Measurements from ENCODE around the gene RGL2. TPM values are rescaled to one million over a fixed set of nuclear protein-coding genes. Genes with fewer than 3 reads are reported as not detected.

The RGL2 gene
- polyA plus RNA-seq, 1 donor from 2014 or later: 120 TPM

GRCh38 chr6:33344701-33345697 lies 46.3 kb upstream of the RGL2 start:
- no peaks in the 10 kb centered on the region for H3F3A ChIP-seq (ENCODE audit: insufficient read depth, low read length, poor library complexity, severe bottlenecking)
- no peaks in the 10 kb centered on the region for H3K27me3 ChIP-seq (ENCODE audit: insufficient read depth, low read depth, low read length)
- no peak overlapping the region for H3K4me2 ChIP-seq (ENCODE audit: low read length)
- H3K9me3 ChIP-seq (ENCODE audit: low read length): no peaks in the 10 kb centered on the region
- H4K20me1 ChIP-seq (ENCODE audit: insufficient read depth): no peaks in the 10 kb centered on the region
- H3K27ac ChIP-seq (ENCODE audit: low read length): no peak overlapping the region
- H3K79me2 ChIP-seq (replicated peaks; ENCODE audit: insufficient read depth, low read length): no peaks in the 10 kb centered on the region
- H3K9me2 ChIP-seq (ENCODE audit: insufficient read depth, low read length): no peaks in the 10 kb centered on the region
- no peaks in the 10 kb centered on the region for H3K36me3 ChIP-seq (ENCODE audit: insufficient read depth, low read length)
- H3K4me3 ChIP-seq (ENCODE audit: low read length): no peak overlapping the region
- H2AFZ ChIP-seq (ENCODE audit: low read depth, low read length): no peak overlapping the region
- TF ChIP-seq REST (IDR thresholded peaks at IDR 0.05; ENCODE audit: borderline replicate concordance): no peak
- TF ChIP-seq RAD21 (conservative IDR thresholded peaks at IDR 0.05): peak; percentile 60
- peak; percentile 73 for TF ChIP-seq SMC3 (conservative IDR thresholded peaks at IDR 0.05; ENCODE audit: poor library complexity)
- TF ChIP-seq TAF1 (IDR thresholded peaks at IDR 0.05; ENCODE audit: low read depth): no peak
- no peak for TF ChIP-seq MXI1 (conservative IDR thresholded peaks at IDR 0.05; ENCODE audit: poor library complexity, severe bottlenecking)
- no peak for TF ChIP-seq POLR2AphosphoS5 (IDR thresholded peaks at IDR 0.05)
- peak; percentile 79 for TF ChIP-seq CTCF (IDR thresholded peaks at IDR 0.05; ENCODE audit: poor library complexity, severe bottlenecking)
- no peak for TF ChIP-seq EP300 (conservative IDR thresholded peaks at IDR 0.05; ENCODE audit: poor library complexity, severe bottlenecking)
- TF ChIP-seq EZH2 (IDR thresholded peaks at IDR 0.05; ENCODE audit: borderline replicate concordance, insufficient read depth, low read length, poor library complexity, severe bottlenecking): no peak
- H3K9ac ChIP-seq (ENCODE audit: low read length): no peak overlapping the region

GRCh38 chr6:33343953-33344611 lies 45.3 kb upstream of the RGL2 start:
- no peaks in the 10 kb centered on the region for H3K27me3 ChIP-seq (ENCODE audit: insufficient read depth, low read depth, low read length)
- no peak overlapping the region for H3K27ac ChIP-seq (ENCODE audit: low read length)
- H3F3A ChIP-seq (ENCODE audit: insufficient read depth, low read length, poor library complexity, severe bottlenecking): no peaks in the 10 kb centered on the region
- no peaks in the 10 kb centered on the region for H3K79me2 ChIP-seq (replicated peaks; ENCODE audit: insufficient read depth, low read length)
- H3K9me2 ChIP-seq (ENCODE audit: insufficient read depth, low read length): no peaks in the 10 kb centered on the region
- no peak overlapping the region for H3K9ac ChIP-seq (ENCODE audit: low read length)
- H3K4me2 ChIP-seq (ENCODE audit: low read length): no peak overlapping the region
- no peak overlapping the region for H3K4me3 ChIP-seq (ENCODE audit: low read length)
- H2AFZ ChIP-seq (ENCODE audit: low read depth, low read length): no peak overlapping the region
- no peaks in the 10 kb centered on the region for H3K9me3 ChIP-seq (ENCODE audit: low read length)
- H4K20me1 ChIP-seq (ENCODE audit: insufficient read depth): no peaks in the 10 kb centered on the region
- TF ChIP-seq EP300 (conservative IDR thresholded peaks at IDR 0.05; ENCODE audit: poor library complexity, severe bottlenecking) (no peak), SMC3 (conservative IDR thresholded peaks at IDR 0.05; ENCODE audit: poor library complexity) (no peak), RAD21 (conservative IDR thresholded peaks at IDR 0.05) (no peak), MXI1 (conservative IDR thresholded peaks at IDR 0.05; ENCODE audit: poor library complexity, severe bottlenecking) (no peak), TAF1 (IDR thresholded peaks at IDR 0.05; ENCODE audit: low read depth) (no peak), EZH2 (IDR thresholded peaks at IDR 0.05; ENCODE audit: borderline replicate concordance, insufficient read depth, low read length, poor library complexity, severe bottlenecking) (no peak), CTCF (IDR thresholded peaks at IDR 0.05; ENCODE audit: poor library complexity, severe bottlenecking) (no peak), POLR2AphosphoS5 (IDR thresholded peaks at IDR 0.05) (no peak), REST (IDR thresholded peaks at IDR 0.05; ENCODE audit: borderline replicate concordance) (no peak)
- H3K36me3 ChIP-seq (ENCODE audit: insufficient read depth, low read length): no peaks in the 10 kb centered on the region

All from neural cell (in vitro differentiated cells).